B cell (primary cell): ENCODE measurements around the gene MCUB. TPM values are rescaled to one million over a fixed set of nuclear protein-coding genes. Genes with fewer than 3 reads are reported as not detected.

Experiments
- ATAC-seq: fragments of 200-7000 bp; cut with Tn5 transposase; one replicate; pipeline ENCODE4 v1.10.0; 2021; ENCODE audit warnings: low read depth, mild to moderate bottlenecking, moderate number of reproducible peaks, moderate library complexity
- CTCF ChIA-PET: fragments of 350-600 bp; sonication (Branson Sonifier 250); formaldehyde crosslinking; loops from one replicate; lab custom pipeline; 2021; ENCODE audit warnings: antibody characterized with exemption, inconsistent platforms; lab: Charles Lee
- POLR2A ChIA-PET: fragments of 350-600 bp; sonication (Branson Sonifier 250); formaldehyde crosslinking; loops from one replicate; lab custom pipeline; 2021; ENCODE audit warnings: antibody characterized with exemption; lab: Charles Lee
- DNase-seq: peaks from one replicate; pipeline ENCODE4 v3.0.0; 2013
- H2AFZ ChIP-seq: 2 replicates; pipeline ENCODE4 v1.6.1; 2012; ENCODE audit warnings: mild to moderate bottlenecking, low read depth, low read length; ENCODE audit not compliant: insufficient read depth, poor library complexity, severe bottlenecking
- H3K27ac ChIP-seq, 2 donors: 1 replicate in 1 of 2; 2 replicates in 1 of 2; pipeline ENCODE4 v1.5.1; 2012 to 2013; ENCODE audit warnings: low read length in 2 of 2, mild to moderate bottlenecking in 2 of 2, moderate library complexity in 1 of 2
- H3K27me3 ChIP-seq, 4 experiments: fragments of 200-600 bp in 1 of 4; sonication (generic) in 1 of 4; replicated peaks in 1 of 4; 1 replicate in 2 of 4; 2 replicates in 2 of 4; pipeline versions ENCODE4 v1.6.1 to v1.7.0; 2013 to 2016; ENCODE audit warnings: low read length in 3 of 4, mild to moderate bottlenecking in 2 of 4, mixed read lengths in 1 of 4, moderate library complexity in 1 of 4; ENCODE audit not compliant: insufficient read depth in 4 of 4, control insufficient read depth in 3 of 4; ENCODE audit errors: control extremely low read depth in 1 of 4
- H3K36me3 ChIP-seq, 2 experiments: replicated peaks in 1 of 2; 1 replicate in 1 of 2; 2 replicates in 1 of 2; pipeline versions ENCODE4 v1.6.1 to v1.7.1; 2013; ENCODE audit warnings: low read length in 1 of 2; ENCODE audit not compliant: insufficient read depth in 2 of 2, control insufficient read depth in 1 of 2; ENCODE audit errors: control extremely low read depth in 1 of 2, extremely low read depth in 1 of 2
- H3K4me1 ChIP-seq, 2 donors: fragments of 200-600 bp in 1 of 2; sonication (generic) in 1 of 2; 1 replicate in 1 of 2; 2 replicates in 1 of 2; pipeline versions ENCODE4 v1.5.1 to v1.6.1; 2013 to 2017; ENCODE audit warnings: low read length in 2 of 2; ENCODE audit not compliant: control insufficient read depth in 2 of 2, insufficient read depth in 2 of 2
- H3K4me2 ChIP-seq: replicated peaks from 2 replicates; pipeline ENCODE3; 2012; ENCODE audit warnings: mild to moderate bottlenecking, low read depth, low read length; ENCODE audit not compliant: poor library complexity, severe bottlenecking
- H3K4me3 ChIP-seq, 5 experiments: fragments of 200-600 bp in 1 of 5; sonication (generic) in 1 of 5; 1 replicate in 3 of 5; 2 replicates in 2 of 5; pipeline versions ENCODE4 v1.5.1 to v1.7.0; 2011 to 2016; ENCODE audit warnings: low read length in 4 of 5, mild to moderate bottlenecking in 4 of 5, low read depth in 2 of 5, control low read depth in 1 of 5, moderate library complexity in 1 of 5; ENCODE audit not compliant: insufficient read depth in 1 of 5; ENCODE audit errors: control extremely low read depth in 1 of 5, extremely low read depth in 1 of 5
- H3K79me2 ChIP-seq: fragments of 200-600 bp; sonication (generic); one replicate; pipeline ENCODE4 v1.6.0; 2016; ENCODE audit warnings: low read length; ENCODE audit not compliant: control insufficient read depth, insufficient read depth
- H3K9ac ChIP-seq: fragments of 200-600 bp; sonication (generic); 2 replicates; pipeline ENCODE4 v1.6.1; 2017; ENCODE audit warnings: mild to moderate bottlenecking, low read length, moderate library complexity
- H3K9me3 ChIP-seq, 3 donors: one replicate each; pipeline versions ENCODE4 v1.6.1 to v1.7.1; 2013; ENCODE audit warnings: low read length in 2 of 3; ENCODE audit not compliant: control insufficient read depth in 2 of 3, insufficient read depth in 1 of 3; ENCODE audit errors: control extremely low read depth in 1 of 3
- H4K20me1 ChIP-seq: 2 replicates; pipeline ENCODE4 v1.6.0; 2012; ENCODE audit warnings: mild to moderate bottlenecking, low read length; ENCODE audit not compliant: insufficient read depth, control insufficient read depth, poor library complexity, severe bottlenecking
- H3K27ac Mint-ChIP-seq: one replicate; pipeline ENCODE4 v1.8.0; 2021; ENCODE audit warnings: mixed read lengths
- H3K27me3 Mint-ChIP-seq: one replicate; pipeline ENCODE4 v1.8.0; 2021; ENCODE audit warnings: mixed read lengths
- H3K4me1 Mint-ChIP-seq: one replicate; pipeline ENCODE4 v1.8.0; 2021; ENCODE audit warnings: mixed read lengths
- H3K4me3 Mint-ChIP-seq: one replicate; pipeline ENCODE4 v1.8.0; 2021; ENCODE audit warnings: mixed read lengths
- H3K9me3 Mint-ChIP-seq: one replicate; pipeline ENCODE4 v1.8.0; 2022; ENCODE audit warnings: mixed read lengths; ENCODE audit not compliant: insufficient read depth
- CTCF ChIP-seq: fragments of 200-600 bp; IDR thresholded peaks from one replicate; pipeline ENCODE4 v1.8.0; 2022; ENCODE audit warnings: antibody characterized with exemption, mild to moderate bottlenecking
- EZH2 ChIP-seq: IDR thresholded peaks from 2 replicates; pipeline ENCODE4 v1.6.1; 2012; ENCODE audit warnings: borderline replicate concordance, low read depth, mild to moderate bottlenecking, moderate library complexity, low read length; ENCODE audit not compliant: insufficient read depth, poor library complexity, severe bottlenecking
- WGBS: methylation state at CpG from one replicate; pipeline ENCODE4 v1.1.5; 2013; ENCODE audit warnings: missing lambda C conversion rate; ENCODE audit not compliant: insufficient coverage; 5-methylcytosine and 5-hydroxymethylcytosine counted together
- intact Hi-C: fragments of 100-400 bp; cut with micrococcal nuclease; formaldehyde crosslinking; loops from one replicate; pipeline ENCODE4 v1.10.0; 2022
- polyA plus RNA-seq: library from polyadenylated mRNA; depleted of rRNA; stranded (reverse); fragments of >200 nt; gene quantifications from 2 replicates; pipeline ENCODE4 v1.2.3, GENCODE V29; 2012
- total RNA-seq, 2 donors: library from RNA; stranded (reverse); fragments of 120-200 nt in 1 of 2; gene quantifications; 1 replicate in 1 of 2; 2 replicates in 1 of 2; pipeline versions ENCODE4 v1.2.3 to v1.2.4, GENCODE V29; 2013 to 2022

The MCUB gene
- total and polyA plus RNA-seq, 2 donors (not counting 1 experiment from before 2014, with no cell fraction given), result 59.3 to 114 TPM

GRCh38 chr4:109645874-109646710, 86.0 kb downstream of the MCUB start:
- TF ChIP-seq EZH2 (no peak), CTCF (no peak)
- 100% methylated on average over 3 of the region's 7 CpGs for WGBS
- Histone ChIP-seq H3K79me2 (peaks cover 82% of the 10 kb centered on the region), H3K36me3 (peaks cover 0 to 4% of the 10 kb centered on the region in 2 experiments), H3K4me3 (no peak overlapping the region), H2AFZ (no peak overlapping the region), H3K4me1 (peaks cover 16 to 22% of the 10 kb centered on the region in 2 donors), H3K9me3 (peaks cover 0 to 5% (median 3%) of the 10 kb centered on the region in 3 donors), H3K27me3 (no peaks in the 10 kb centered on the region), H4K20me1 (peaks cover 54% of the 10 kb centered on the region), H3K4me2 (no peak overlapping the region), H3K9ac (no peak overlapping the region), H3K27ac (no peak overlapping the region)
- ChIA-PET CTCF (no interaction called here), POLR2A (no interaction called here)
- H3K9me3 Mint-ChIP-seq, result no peaks in the 10 kb centered on the region
- peaks cover 42% of the 10 kb centered on the region for H3K4me1 Mint-ChIP-seq
- no peak overlapping the region for H3K4me3 Mint-ChIP-seq
- intact Hi-C loops, result no loop called here
- no peak for ATAC-seq
- H3K27me3 Mint-ChIP-seq, result no peaks in the 10 kb centered on the region
- no peak overlapping the region for H3K27ac Mint-ChIP-seq
- no peak for DNase-seq
